Ishikawa (cell line): ENCODE data around the gene CMTM5.

Experiments
- EP300 ChIP-seq: IDR thresholded peaks from 2 replicates; pipeline ENCODE4 v1.6.1; 2012; ENCODE audit warnings: borderline replicate concordance
- NFIC ChIP-seq: IDR thresholded peaks from 2 replicates; pipeline ENCODE4 v1.6.1; 2012
- RAD21 ChIP-seq: IDR thresholded peaks from 2 replicates; pipeline ENCODE4 v1.6.1; 2012; ENCODE audit warnings: low read depth
- REST ChIP-seq: IDR thresholded peaks from 2 replicates; pipeline ENCODE4 v1.6.1; 2012; ENCODE audit warnings: low read depth, mild to moderate bottlenecking
- TAF1 ChIP-seq: IDR thresholded peaks from 2 replicates; pipeline ENCODE4 v1.6.1; 2012; ENCODE audit warnings: low read depth, mild to moderate bottlenecking
- YY1 ChIP-seq: IDR thresholded peaks from 2 replicates; pipeline ENCODE4 v1.6.1; 2012; ENCODE audit warnings: low read depth
- ZBTB7A ChIP-seq: IDR thresholded peaks from 2 replicates; pipeline ENCODE4 v1.6.1; 2012; ENCODE audit warnings: low read depth

- TF ChIP-seq RAD21, result no peak
- TF ChIP-seq ZBTB7A, result no peak
- TF ChIP-seq REST, result no peak
- no peak for TF ChIP-seq TAF1
- no peak for TF ChIP-seq EP300
- no peak for TF ChIP-seq NFIC
- no peak for TF ChIP-seq YY1
Observed at GRCh38 chr14:23388996-23389395, 12.2 kb downstream of the CMTM5 start.
